ENCODE measurements around the gene CSNK2A1. TPM values are rescaled to one million over a fixed set of nuclear protein-coding genes. Genes with fewer than 3 reads are reported as not detected.

CSNK2A1 gene
- total RNA-seq, 2 donors from 2014 or later, result 40.5 to 52.7 TPM

- no peaks in the 10 kb centered on the region for H3K9me3 ChIP-seq
- DNase-seq (no peak), ATAC-seq (no peak)
- intact Hi-C loops (cut with DNase I), result no loop called here
- H3K36me3 ChIP-seq (replicated peaks in 1 of 2; ENCODE audit: insufficient read depth in 1 of 2, low read depth in 2 of 2), result no peaks in the 10 kb centered on the region
- peaks cover 12% of the 10 kb centered on the region for H3K4me1 ChIP-seq
- peaks cover 0 to 5% of the 10 kb centered on the region in 2 donors for H3K27me3 ChIP-seq
- WGBS, 2 donors, result 35 to 48% methylated on average over 7 to 19 of the region's 20 CpGs
- H3K4me3 ChIP-seq, result no peak overlapping the region
- H3K27ac ChIP-seq, result no peak overlapping the region
- TF ChIP-seq CTCF (IDR thresholded peaks at IDR 0.05), result no peak
- TF ChIP-seq POLR2A (IDR thresholded peaks at IDR 0.05), result no peak
These were observed 24.6 kb upstream of the CSNK2A1 start for GRCh38 chr20:568097-568652.

GRCh38 chr20:564192-564591, 20.6 kb upstream of the CSNK2A1 start:
- DNase-seq (no peak), ATAC-seq (no peak)
- Histone ChIP-seq H3K27ac (no peak overlapping the region), H3K36me3 (replicated peaks in 1 of 2; ENCODE audit: insufficient read depth in 1 of 2, low read depth in 2 of 2) (no peaks in the 10 kb centered on the region), H3K4me3 (no peak overlapping the region), H3K27me3 (peaks cover 0 to 5% of the 10 kb centered on the region in 2 donors), H3K4me1 (no peaks in the 10 kb centered on the region), H3K9me3 (no peaks in the 10 kb centered on the region)
- intact Hi-C loops (cut with DNase I), result no loop called here
- TF ChIP-seq CTCF (IDR thresholded peaks at IDR 0.05), result no peak
- no peak for TF ChIP-seq POLR2A (IDR thresholded peaks at IDR 0.05)
- 91 to 95% methylated on average over 3 of the region's 3 CpGs for WGBS, 2 donors

- Histone ChIP-seq H3K27ac (no peak overlapping the region), H3K4me3 (no peak overlapping the region), H3K27me3 (no peaks in the 10 kb centered on the region), H3K9me3 (no peaks in the 10 kb centered on the region), H3K4me1 (no peaks in the 10 kb centered on the region), H3K36me3 (replicated peaks in 1 of 2; ENCODE audit: insufficient read depth in 1 of 2, low read depth in 2 of 2) (no peaks in the 10 kb centered on the region)
- DNase-seq (no peak), ATAC-seq (no peak)
- 60 to 79% methylated on average over 3 to 5 of the region's 5 CpGs for WGBS, 2 donors
- TF ChIP-seq CTCF (IDR thresholded peaks at IDR 0.05) (no peak), POLR2A (IDR thresholded peaks at IDR 0.05) (no peak)
- intact Hi-C loops (cut with DNase I), result no loop called here
These were observed 19.6 kb upstream of the CSNK2A1 start for GRCh38 chr20:563187-563586.

- ATAC-seq (no peak), DNase-seq (no peak)
- Histone ChIP-seq H3K4me3 (no peak overlapping the region), H3K4me1 (no peaks in the 10 kb centered on the region), H3K9me3 (no peaks in the 10 kb centered on the region), H3K36me3 (replicated peaks in 1 of 2; ENCODE audit: insufficient read depth in 1 of 2, low read depth in 2 of 2) (no peaks in the 10 kb centered on the region), H3K27me3 (no peaks in the 10 kb centered on the region), H3K27ac (no peak overlapping the region)
- 56 to 68% methylated on average over 5 of the region's 5 CpGs for WGBS, 2 donors
- TF ChIP-seq CTCF (IDR thresholded peaks at IDR 0.05) (no peak), POLR2A (IDR thresholded peaks at IDR 0.05) (no peak)
- intact Hi-C loops (cut with DNase I), result no loop called here
These were observed 18.8 kb upstream of the CSNK2A1 start for GRCh38 chr20:562232-562897.

All from body of pancreas (tissue), 4 donors.